ENCODE results near the gene ANKRD33B. TPM values are rescaled to one million over a fixed set of nuclear protein-coding genes. Genes with fewer than 3 reads are reported as not detected.

The ANKRD33B gene
- total RNA-seq, 1 experiment from 2014 or later = 25.3 TPM

DNA sequence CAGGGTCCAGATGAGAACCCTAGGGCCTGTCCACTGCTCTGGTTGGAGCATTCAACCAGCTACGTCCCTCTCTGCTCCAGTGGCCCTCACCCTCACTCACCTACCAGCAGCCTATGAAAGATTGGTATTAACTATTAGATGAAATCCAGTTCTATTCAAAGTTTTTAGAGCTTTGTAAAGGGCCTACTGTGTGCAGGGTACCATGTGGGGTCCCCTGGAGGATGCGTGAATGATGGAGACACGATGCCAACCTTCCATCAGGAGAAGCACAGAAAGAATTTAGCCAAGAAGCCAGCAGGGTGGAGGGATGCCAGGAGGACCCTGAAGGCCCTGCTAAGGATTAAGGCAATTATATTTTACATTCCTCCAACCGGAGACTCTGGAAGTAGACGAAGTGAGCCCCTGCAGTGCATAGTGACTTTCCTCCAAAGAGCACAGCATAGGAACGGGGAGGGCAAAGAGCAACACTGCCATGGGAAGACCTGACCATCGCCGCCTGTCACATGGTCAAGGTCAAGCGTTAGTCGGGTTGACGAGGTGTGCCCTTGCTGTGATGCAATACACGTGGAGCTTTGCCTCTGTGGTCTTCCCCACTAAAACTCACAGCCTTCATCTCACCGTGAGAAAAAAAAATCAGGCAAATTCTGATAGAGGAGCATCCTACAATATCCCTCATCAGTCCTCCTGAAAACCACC, 22.8 kb upstream of the ANKRD33B start:
- intact Hi-C loops (cut with micrococcal nuclease; ENCODE audit: unreplicated experiment) = no loop called here
- CTCF ChIA-PET = no interaction called here
- no peak overlapping the region for H3K4me3 ChIP-seq (ENCODE audit: low read depth, low read length)
- no peaks in the 10 kb centered on the region for H3K9me3 ChIP-seq
- POLR2A ChIA-PET = interaction anchor here (1.3 kb wide), 1 partner anchor 10 kb away, joined by 3 read pairs; no protein-coding TSS in a partner anchor
- no peaks in the 10 kb centered on the region for H3K27me3 Mint-ChIP-seq (ENCODE audit: insufficient read depth, unreplicated experiment)
- no peak overlapping the region for H3K27ac Mint-ChIP-seq (ENCODE audit: unreplicated experiment)
- H3K4me1 Mint-ChIP-seq (ENCODE audit: low read depth, unreplicated experiment) = peaks cover 11% of the 10 kb centered on the region
- no peaks in the 10 kb centered on the region for H3K27me3 ChIP-seq (replicated peaks; ENCODE audit: control insufficient read depth, insufficient read depth, low read length)
- H3K36me3 Mint-ChIP-seq (ENCODE audit: insufficient read depth, unreplicated experiment) = peaks cover 4% of the 10 kb centered on the region
- TF ChIP-seq, protein P1, sequence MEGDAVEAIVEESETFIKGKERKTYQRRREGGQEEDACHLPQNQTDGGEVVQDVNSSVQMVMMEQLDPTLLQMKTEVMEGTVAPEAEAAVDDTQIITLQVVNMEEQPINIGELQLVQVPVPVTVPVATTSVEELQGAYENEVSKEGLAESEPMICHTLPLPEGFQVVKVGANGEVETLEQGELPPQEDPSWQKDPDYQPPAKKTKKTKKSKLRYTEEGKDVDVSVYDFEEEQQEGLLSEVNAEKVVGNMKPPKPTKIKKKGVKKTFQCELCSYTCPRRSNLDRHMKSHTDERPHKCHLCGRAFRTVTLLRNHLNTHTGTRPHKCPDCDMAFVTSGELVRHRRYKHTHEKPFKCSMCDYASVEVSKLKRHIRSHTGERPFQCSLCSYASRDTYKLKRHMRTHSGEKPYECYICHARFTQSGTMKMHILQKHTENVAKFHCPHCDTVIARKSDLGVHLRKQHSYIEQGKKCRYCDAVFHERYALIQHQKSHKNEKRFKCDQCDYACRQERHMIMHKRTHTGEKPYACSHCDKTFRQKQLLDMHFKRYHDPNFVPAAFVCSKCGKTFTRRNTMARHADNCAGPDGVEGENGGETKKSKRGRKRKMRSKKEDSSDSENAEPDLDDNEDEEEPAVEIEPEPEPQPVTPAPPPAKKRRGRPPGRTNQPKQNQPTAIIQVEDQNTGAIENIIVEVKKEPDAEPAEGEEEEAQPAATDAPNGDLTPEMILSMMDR (IDR thresholded peaks at IDR 0.05; ENCODE audit: insufficient read depth in 1 of 2, low read depth in 1 of 2, low read length in 1 of 2, severe bottlenecking in 1 of 2, unreplicated experiment in 1 of 2) = no peak
- no peaks in the 10 kb centered on the region for H3K36me3 ChIP-seq (ENCODE audit: control insufficient read depth, insufficient read depth, low read length)
- no TSS peak for BruUV-seq (replicated peaks)
- H3K4me1 ChIP-seq = peaks cover 21% of the 10 kb centered on the region
- no peak for DNase-seq
- no peak overlapping the region for H3K4me3 Mint-ChIP-seq (ENCODE audit: unreplicated experiment)
- no peaks in the 10 kb centered on the region for H3K9me3 Mint-ChIP-seq (ENCODE audit: unreplicated experiment)

DNA sequence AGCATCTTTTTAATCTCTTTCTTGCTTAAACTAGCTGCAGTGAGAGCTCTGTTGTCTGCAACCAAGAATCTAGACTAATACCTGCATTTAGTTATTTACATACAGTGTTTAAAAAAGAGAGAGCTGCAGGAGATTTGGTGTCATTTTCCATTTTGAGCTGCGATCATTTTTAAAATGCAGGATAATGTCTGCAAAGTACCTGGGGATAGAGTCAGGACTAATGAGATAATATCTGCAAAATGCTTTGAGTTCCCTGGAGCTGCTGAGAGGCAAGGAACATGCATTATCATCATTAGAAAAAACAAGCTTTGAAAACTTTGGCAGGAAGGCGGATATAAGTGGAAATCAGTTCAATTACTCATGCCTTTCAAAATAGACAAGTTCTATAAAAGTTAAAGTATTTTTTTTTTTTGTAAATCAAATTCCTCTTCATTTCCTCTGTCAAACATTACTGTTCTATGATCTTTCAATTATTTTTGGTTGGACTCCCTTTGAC, 21.8 kb upstream of the ANKRD33B start:
- H3K4me1 Mint-ChIP-seq (ENCODE audit: low read depth, unreplicated experiment) = peaks cover 4% of the 10 kb centered on the region
- Histone ChIP-seq H3K36me3 (ENCODE audit: control insufficient read depth, insufficient read depth, low read length) (no peaks in the 10 kb centered on the region), H3K4me1 (peaks cover 17% of the 10 kb centered on the region), H3K27me3 (replicated peaks; ENCODE audit: control insufficient read depth, insufficient read depth, low read length) (no peaks in the 10 kb centered on the region), H3K4me3 (ENCODE audit: low read depth, low read length) (no peak overlapping the region), H3K9me3 (no peaks in the 10 kb centered on the region)
- no peaks in the 10 kb centered on the region for H3K9me3 Mint-ChIP-seq (ENCODE audit: unreplicated experiment)
- BruUV-seq (replicated peaks) = no TSS peak
- no peaks in the 10 kb centered on the region for H3K27me3 Mint-ChIP-seq (ENCODE audit: insufficient read depth, unreplicated experiment)
- H3K27ac Mint-ChIP-seq (ENCODE audit: unreplicated experiment) = no peak overlapping the region
- intact Hi-C loops (cut with micrococcal nuclease; ENCODE audit: unreplicated experiment) = no loop called here
- no peak for DNase-seq
- ChIA-PET POLR2A (interaction anchor here (1.3 kb wide), 1 partner anchor 9 kb away, joined by 3 read pairs; no protein-coding TSS in a partner anchor), CTCF (interaction anchor here (0.6 kb wide), 2 partner anchors 10 to 478 kb away, joined by 3 read pairs; no protein-coding TSS in a partner anchor)
- TF ChIP-seq, protein P1 (IDR thresholded peaks at IDR 0.05; ENCODE audit: insufficient read depth in 1 of 2, low read depth in 1 of 2, low read length in 1 of 2, severe bottlenecking in 1 of 2, unreplicated experiment in 1 of 2) = no peak
- no peak overlapping the region for H3K4me3 Mint-ChIP-seq (ENCODE audit: unreplicated experiment)
- H3K36me3 Mint-ChIP-seq (ENCODE audit: insufficient read depth, unreplicated experiment) = peaks cover 4% of the 10 kb centered on the region

- no TSS peak for BruUV-seq (replicated peaks)
- Histone ChIP-seq H3K4me1 (peaks cover 10% of the 10 kb centered on the region; the same call in 1 of the 2 replicates), H3K4me3 (ENCODE audit: low read depth, low read length) (no peak overlapping the region), H3K27me3 (replicated peaks; ENCODE audit: control insufficient read depth, insufficient read depth, low read length) (no peaks in the 10 kb centered on the region), H3K36me3 (ENCODE audit: control insufficient read depth, insufficient read depth, low read length) (no peaks in the 10 kb centered on the region), H3K9me3 (no peaks in the 10 kb centered on the region)
- intact Hi-C loops (cut with micrococcal nuclease; ENCODE audit: unreplicated experiment) = no loop called here
- Mint-ChIP-seq H3K4me3 (ENCODE audit: unreplicated experiment) (no peak overlapping the region), H3K27me3 (ENCODE audit: insufficient read depth, unreplicated experiment) (no peaks in the 10 kb centered on the region), H3K9me3 (ENCODE audit: unreplicated experiment) (no peaks in the 10 kb centered on the region), H3K4me1 (ENCODE audit: low read depth, unreplicated experiment) (no peaks in the 10 kb centered on the region), H3K27ac (ENCODE audit: unreplicated experiment) (no peak overlapping the region), H3K36me3 (ENCODE audit: insufficient read depth, unreplicated experiment) (no peaks in the 10 kb centered on the region)
- POLR2A ChIA-PET = no interaction called here
- DNase-seq = no peak
- CTCF ChIA-PET = no interaction called here
- TF ChIP-seq, protein P1 (IDR thresholded peaks at IDR 0.05; ENCODE audit: insufficient read depth in 1 of 2, low read depth in 1 of 2, low read length in 1 of 2, severe bottlenecking in 1 of 2, unreplicated experiment in 1 of 2) = no peak
Measured at GRCh38 chr5:10543585-10544040, 20.3 kb upstream of the ANKRD33B start.
